GM12878 (cell line): Measurements from ENCODE around the gene IL19. TPM values are rescaled to one million over a fixed set of nuclear protein-coding genes. Genes with fewer than 3 reads are reported as not detected.

Experiments used
- CHD4 ChIP-seq: fragments of 200-600 bp; sonication (generic); IDR thresholded peaks from 2 replicates; pipeline ENCODE4 v1.6.1; 2016; ENCODE audit warnings: mild to moderate bottlenecking
- ETV6 ChIP-seq, 2 experiments: fragments of 450-650 bp in 1 of 2; IDR thresholded peaks in 1 of 2; conservative IDR thresholded peaks in 1 of 2; 2 replicates each; pipeline ENCODE4 v1.6.1; 2014; ENCODE audit warnings: antibody characterized with exemption in 1 of 2, borderline replicate concordance in 1 of 2, low read depth in 1 of 2, mild to moderate bottlenecking in 1 of 2, moderate library complexity in 1 of 2
- IRF3 ChIP-seq: fragments of 450-650 bp; IDR thresholded peaks from 2 replicates; pipeline ENCODE4 v1.6.1; 2014; ENCODE audit warnings: mild to moderate bottlenecking
- MEF2B ChIP-seq: fragments of 450-650 bp; IDR thresholded peaks from 2 replicates; pipeline ENCODE4 v1.6.1; 2018; ENCODE audit warnings: mild to moderate bottlenecking, moderate library complexity; ENCODE audit not compliant: partially characterized antibody, poor library complexity, severe bottlenecking
- NBN ChIP-seq: fragments of 450-650 bp; IDR thresholded peaks from 2 replicates; pipeline ENCODE4 v1.6.1; 2016
- PKNOX1 ChIP-seq: fragments of 450-650 bp; IDR thresholded peaks from 2 replicates; pipeline ENCODE4 v1.6.1; 2016; ENCODE audit warnings: mild to moderate bottlenecking
- PML ChIP-seq: IDR thresholded peaks from 2 replicates; pipeline ENCODE4 v1.6.1; 2012; ENCODE audit warnings: low read length, inconsistent platforms
- RAD21 ChIP-seq: IDR thresholded peaks from 2 replicates; pipeline ENCODE4 v1.6.1; 2011; ENCODE audit warnings: mild to moderate bottlenecking, low read depth, low read length, moderate library complexity; ENCODE audit not compliant: insufficient read depth
- RELA ChIP-seq: fragments of 450-650 bp; IDR thresholded peaks from 2 replicates; pipeline ENCODE4 v1.8.0; 2014; ENCODE audit warnings: borderline replicate concordance; ENCODE audit not compliant: partially characterized antibody
- SMAD1 ChIP-seq: fragments of 450-650 bp; IDR thresholded peaks from 2 replicates; pipeline ENCODE4 v1.6.1; 2018; ENCODE audit warnings: mild to moderate bottlenecking, low read depth; ENCODE audit not compliant: partially characterized antibody
- SMAD5 ChIP-seq: IDR thresholded peaks from 2 replicates; pipeline ENCODE4 v1.6.1; 2016; ENCODE audit warnings: antibody characterized with exemption, low read depth
- SUZ12 ChIP-seq: fragments of 200-600 bp; sonication (generic); IDR thresholded peaks from one replicate; pipeline ENCODE4 v1.6.1; 2018; ENCODE audit warnings: antibody characterized with exemption, mild to moderate bottlenecking; ENCODE audit not compliant: unreplicated experiment
- ZBTB4 ChIP-seq: fragments of 450-650 bp; formaldehyde crosslinking; IDR thresholded peaks from 2 replicates; pipeline ENCODE4 v1.4.0; 2022; ENCODE audit warnings: mild to moderate bottlenecking, moderate library complexity
- ZBTB40 ChIP-seq: fragments of 450-650 bp; IDR thresholded peaks from 2 replicates; pipeline ENCODE4 v1.6.1; 2016; ENCODE audit warnings: mild to moderate bottlenecking, moderate library complexity, borderline replicate concordance
- ZNF217 ChIP-seq: fragments of 450-650 bp; IDR thresholded peaks from 2 replicates; pipeline ENCODE4 v1.6.1; 2017; ENCODE audit warnings: antibody characterized with exemption, mild to moderate bottlenecking
- ZNF687 ChIP-seq: fragments of 450-650 bp; IDR thresholded peaks from 2 replicates; pipeline ENCODE4 v1.6.1; 2017; ENCODE audit warnings: mild to moderate bottlenecking, moderate library complexity
- polyA plus RNA-seq, 11 experiments: library from polyadenylated mRNA; depleted of rRNA in 4 of 11; unstranded in 6 of 11; stranded (reverse) in 5 of 11; fragments of >200 nt; fragmentation: Nextera tagmentation in 4 of 11; fragmentation: Illumina TruSeq in 1 of 11; extraction: Ambion mirVana in 4 of 11; extraction: Trizol in 1 of 11; gene quantifications; 1 replicate in 1 of 11; 2 replicates in 10 of 11; pipeline versions ENCODE4 v1.2.1 to v1.2.3, GENCODE V29; 2011 to 2016; ENCODE audit warnings: inconsistent platforms in 2 of 11, missing spikeins in 2 of 11, low read depth in 1 of 11
- total RNA-seq, 4 experiments: library from RNA; depleted of rRNA in 3 of 4; stranded (reverse); fragments of >200 nt in 3 of 4; fragmentation: Illumina TruSeq in 1 of 4; extraction: Trizol in 1 of 4; gene quantifications; 2 replicates each; pipeline versions ENCODE4 v1.2.1 to v1.2.3, GENCODE V29; 2013 to 2021

Gene IL19
- total and polyA plus RNA-seq, 10 of the 15 experiments (the other 5 are each of a cell fraction or from before 2014, with no cell fraction given): 0.10 to 0.73 (median 0.28) TPM; not detected in 6

GRCh38 chr1:206769304-206769731 lies 1.3 kb upstream of the IL19 start (continued):
- TF ChIP-seq ZBTB40 (no peak), ZNF217 (no peak; the same call in none of the 2 replicates), SMAD1 (no peak), IRF3 (no peak), RELA (peak; percentile 32), SMAD5 (no peak), ETV6 (conservative IDR thresholded peaks at IDR 0.05 in 1 of 2, IDR thresholded peaks at IDR 0.05 in 1 of 2; ENCODE audit: borderline replicate concordance in 1 of 2, low read depth in 1 of 2) (peak in 1 of 2 experiments; percentile 88; a peak in 2 of 4 replicates), MEF2B (peak; percentile 90), PKNOX1 (peak; percentile 65), ZNF687 (peak; percentile 88), PML (no peak; the same call in 1 of the 2 replicates), SUZ12 (no peak), NBN (peak; percentile 81), RAD21 (no peak), CHD4 (no peak), ZBTB4 (CRISPR knock-in tag) (no peak)
